ENCODE measurements around the gene PTPRQ.

PTPRQ gene

GRCh38 chr12:80704420-80704819 is 260.4 kb downstream of the PTPRQ start:
- DNase-seq (ENCODE audit: low read depth): no peak

GRCh38 chr12:80707126-80707829 is 263.2 kb downstream of the PTPRQ start, which contains the start of gene MYF6:
Gene MYF6, plus strand, starts transcription at chr12:80707634. Its CDS starts 86 bp downstream, at chr12:80707720.
- TF ChIP-seq CTCF (conservative IDR thresholded peaks at IDR 0.05; ENCODE audit: low read length): no peak
- no peak within 1 kb of the TSS for H3K4me3 ChIP-seq (ENCODE audit: low read length)
- DNase-seq (ENCODE audit: low read depth): no peak

More at GRCh38 chr12:80704420-80704819, 260.4 kb downstream of the PTPRQ start:
- no peak for TF ChIP-seq CTCF (conservative IDR thresholded peaks at IDR 0.05; ENCODE audit: low read length)
- no peak overlapping the region for H3K4me3 ChIP-seq (ENCODE audit: low read length)

DNA sequence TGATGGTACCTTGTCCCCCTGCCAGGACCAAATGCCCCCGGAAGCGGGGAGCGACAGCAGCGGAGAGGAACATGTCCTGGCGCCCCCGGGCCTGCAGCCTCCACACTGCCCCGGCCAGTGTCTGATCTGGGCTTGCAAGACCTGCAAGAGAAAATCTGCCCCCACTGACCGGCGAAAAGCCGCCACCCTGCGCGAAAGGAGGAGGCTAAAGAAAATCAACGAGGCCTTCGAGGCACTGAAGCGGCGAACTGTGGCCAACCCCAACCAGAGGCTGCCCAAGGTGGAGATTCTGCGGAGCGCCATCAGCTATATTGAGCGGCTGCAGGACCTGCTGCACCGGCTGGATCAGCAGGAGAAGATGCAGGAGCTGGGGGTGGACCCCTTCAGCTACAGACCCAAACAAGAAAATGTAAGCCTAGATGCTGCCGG is 263.8 kb downstream of the PTPRQ start:
- no peak for DNase-seq (ENCODE audit: low read depth)
- no peak overlapping the region for H3K4me3 ChIP-seq (ENCODE audit: low read length)
- no peak for TF ChIP-seq CTCF (conservative IDR thresholded peaks at IDR 0.05; ENCODE audit: low read length)

- DNase-seq (ENCODE audit: low read depth): no peak
- no peak for TF ChIP-seq CTCF (conservative IDR thresholded peaks at IDR 0.05; ENCODE audit: low read length)
- H3K4me3 ChIP-seq (ENCODE audit: low read length): no peak overlapping the region
Measured at GRCh38 chr12:80708259-80708974, 264.4 kb downstream of the PTPRQ start.

GRCh38 chr12:80708975-80709328 is 264.9 kb downstream of the PTPRQ start:
- no peak for DNase-seq (ENCODE audit: low read depth)
- H3K4me3 ChIP-seq (ENCODE audit: low read length): no peak overlapping the region
- no peak for TF ChIP-seq CTCF (conservative IDR thresholded peaks at IDR 0.05; ENCODE audit: low read length)

- no peak for DNase-seq (ENCODE audit: low read depth)
- peak; percentile 21; the same call in 1 of the 2 replicates for TF ChIP-seq CTCF (conservative IDR thresholded peaks at IDR 0.05; ENCODE audit: low read length)
- H3K4me3 ChIP-seq (ENCODE audit: low read length): no peak overlapping the region
Measured at GRCh38 chr12:80709811-80710726, 266.0 kb downstream of the PTPRQ start.

Data from AG10803 (cell line).